HG03135 (cell line): ENCODE data around the gene PECR.

Experiments used
- ATAC-seq: cut with Tn5 transposase; IDR thresholded peaks from one replicate; pipeline ENCODE4 v1.9.1; 2021; ENCODE audit warnings: mild to moderate bottlenecking, moderate library complexity; ENCODE audit not compliant: unreplicated experiment

Gene PECR

GRCh38 chr2:216081487-216082116 is at the start of gene PECR, which contains the start of gene TMEM169:
Gene PECR, minus strand, starts transcription at chr2:216081809. Its CDS starts 68 bp downstream, at chr2:216081741.
Gene TMEM169, plus strand, starts transcription at chr2:216081919. Its CDS starts 14,045 bp downstream, at chr2:216095964.
- peak; percentile 88 for ATAC-seq

GRCh38 chr2:216130346-216130971 is 48.9 kb upstream of the PECR start:
- no peak for ATAC-seq

- no peak for ATAC-seq
Measured at GRCh38 chr2:216126943-216127342, 45.3 kb upstream of the PECR start.

- no peak for ATAC-seq
Measured at GRCh38 chr2:216121255-216121654, 39.6 kb upstream of the PECR start.

GRCh38 chr2:216119986-216120385 is 38.4 kb upstream of the PECR start:
- no peak for ATAC-seq

GRCh38 chr2:216119146-216119545 is 37.5 kb upstream of the PECR start:
- no peak for ATAC-seq

- ATAC-seq, result no peak
Measured at GRCh38 chr2:216118474-216118873, 36.9 kb upstream of the PECR start.

GRCh38 chr2:216117561-216118340 is 36.1 kb upstream of the PECR start:
- ATAC-seq, result no peak

GRCh38 chr2:216116418-216116817 is 34.8 kb upstream of the PECR start:
- no peak for ATAC-seq

- ATAC-seq, result peak; percentile 47
Measured at GRCh38 chr2:216114714-216115531, 33.3 kb upstream of the PECR start.

- no peak for ATAC-seq
Measured at GRCh38 chr2:216114382-216114713, 32.7 kb upstream of the PECR start.

GRCh38 chr2:216113572-216113971 is 32.0 kb upstream of the PECR start:
- ATAC-seq, result peak; percentile 55

GRCh38 chr2:216112926-216113325 is 31.3 kb upstream of the PECR start:
- no peak for ATAC-seq

GRCh38 chr2:216111122-216111521 is 29.5 kb upstream of the PECR start:
- ATAC-seq, result no peak

- ATAC-seq, result no peak
Measured at GRCh38 chr2:216110620-216111019, 29.0 kb upstream of the PECR start.

- no peak for ATAC-seq
Measured at GRCh38 chr2:216109962-216110614, 28.5 kb upstream of the PECR start.

- peak; percentile 48 for ATAC-seq
Measured at GRCh38 chr2:216108967-216109921, 27.6 kb upstream of the PECR start, which contains the start of gene XRCC5. Gene XRCC5, plus strand, starts transcription at chr2:216109348. Its CDS starts 89 bp downstream, at chr2:216109437.

GRCh38 chr2:216108310-216108966 is 26.8 kb upstream of the PECR start:
- ATAC-seq, result no peak

GRCh38 chr2:216107760-216108159 is 26.2 kb upstream of the PECR start:
- no peak for ATAC-seq
